Colonic mucosa (tissue), 4 donors: Measurements from ENCODE around the gene SNAPC4. TPM values are rescaled to one million over a fixed set of nuclear protein-coding genes. Genes with fewer than 3 reads are reported as not detected.
A peak's percentile ranks its signal among the peaks of the same experiment; 100 is the strongest.

Experiments used
- DNase-seq: peaks from one replicate; pipeline ENCODE4 v3.0.0-alpha.2; 2020
- H3K27ac ChIP-seq: fragments of 200-600 bp; one replicate; pipeline ENCODE4 v1.8.0; 2021
- H3K27me3 ChIP-seq: fragments of 200-600 bp; one replicate; pipeline ENCODE4 v1.8.0; 2021
- H3K36me3 ChIP-seq: fragments of 200-600 bp; one replicate; pipeline ENCODE4 v1.8.0; 2021
- H3K4me1 ChIP-seq: fragments of 200-600 bp; one replicate; pipeline ENCODE4 v1.8.0; 2021; ENCODE audit warnings: mild to moderate bottlenecking
- H3K4me3 ChIP-seq: fragments of 200-600 bp; one replicate; pipeline ENCODE4 v1.8.0; 2021
- H3K9ac ChIP-seq, 2 donors: one replicate each; pipeline ENCODE4 v1.7.0; 2013; ENCODE audit warnings: control low read depth in 2 of 2, low read depth in 2 of 2, low read length in 2 of 2
- H3K9me3 ChIP-seq: fragments of 200-600 bp; one replicate; pipeline ENCODE4 v1.8.0; 2021
- intact Hi-C: fragments of 100-400 bp; cut with DNase I; formaldehyde crosslinking; loops from one replicate; pipeline ENCODE4 v1.14.1; 2022
- total RNA-seq, 2 donors: library from RNA; stranded (reverse); fragmentation: NEBNext Ultra II Directional in 1 of 2; extraction: Animal tissue kit (Norgen Biotek cat#: 25700) in 1 of 2; gene quantifications; one replicate each; pipeline ENCODE4 v1.2.1, GENCODE V29; 2021
- TF ChIP-seq, protein P1 (sequence below): fragments of 200-600 bp; IDR thresholded peaks from one replicate; pipeline ENCODE4 v1.8.0; 2022; ENCODE audit warnings: antibody characterized with exemption, mild to moderate bottlenecking
- donor health status: healthy.
- donor health status: DM: no; HTN: no; CAD: no.
- donor health status: DM: no; HTN: no; CAD: no.

SNAPC4 gene
- total RNA-seq, 2 donors from 2014 or later: 6.0 to 9.7 TPM

DNA sequence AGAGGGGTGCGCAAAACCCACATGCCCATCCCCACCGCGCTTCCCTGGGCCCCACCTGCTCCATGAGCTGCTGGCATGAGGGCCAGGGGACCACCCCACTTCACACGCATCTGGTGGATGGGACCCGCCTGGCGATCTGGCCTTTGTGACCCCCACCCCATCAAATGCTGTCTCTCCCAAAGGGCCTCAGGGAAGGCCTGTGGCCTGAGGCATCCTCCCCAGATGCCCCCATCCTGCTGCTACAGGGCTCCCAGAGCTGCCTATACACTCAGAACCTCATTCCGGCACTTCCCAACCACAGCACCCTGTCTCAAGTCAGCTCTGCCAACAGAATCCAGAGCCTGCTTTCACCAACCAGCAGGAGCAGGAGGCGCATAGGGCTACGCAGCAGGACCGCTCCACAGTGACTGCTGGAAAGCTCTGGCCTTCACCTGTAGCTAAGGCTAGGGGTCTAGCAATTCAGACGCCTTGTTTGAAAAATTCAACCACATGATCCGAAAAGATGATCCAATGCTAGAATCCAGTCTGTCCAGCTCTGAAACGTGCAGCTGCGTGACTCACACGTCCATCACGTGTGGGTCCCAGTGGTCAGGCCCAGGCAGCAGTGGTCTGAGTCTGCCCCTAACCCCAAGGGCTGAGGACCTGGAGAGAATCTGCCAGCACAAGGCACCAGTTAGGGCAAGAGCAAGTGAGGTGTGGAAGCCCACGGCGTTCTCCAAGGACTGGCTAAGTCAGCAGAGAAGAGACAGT, 1.4 kb upstream of the SNAPC4 start:
- Histone ChIP-seq H3K27ac (no peak overlapping the region), H3K4me3 (no peak overlapping the region), H3K36me3 (no peaks in the 10 kb centered on the region), H3K9ac (no peak overlapping the region), H3K4me1 (peaks cover 9% of the 10 kb centered on the region), H3K9me3 (no peaks in the 10 kb centered on the region), H3K27me3 (no peaks in the 10 kb centered on the region)
- TF ChIP-seq, protein P1, sequence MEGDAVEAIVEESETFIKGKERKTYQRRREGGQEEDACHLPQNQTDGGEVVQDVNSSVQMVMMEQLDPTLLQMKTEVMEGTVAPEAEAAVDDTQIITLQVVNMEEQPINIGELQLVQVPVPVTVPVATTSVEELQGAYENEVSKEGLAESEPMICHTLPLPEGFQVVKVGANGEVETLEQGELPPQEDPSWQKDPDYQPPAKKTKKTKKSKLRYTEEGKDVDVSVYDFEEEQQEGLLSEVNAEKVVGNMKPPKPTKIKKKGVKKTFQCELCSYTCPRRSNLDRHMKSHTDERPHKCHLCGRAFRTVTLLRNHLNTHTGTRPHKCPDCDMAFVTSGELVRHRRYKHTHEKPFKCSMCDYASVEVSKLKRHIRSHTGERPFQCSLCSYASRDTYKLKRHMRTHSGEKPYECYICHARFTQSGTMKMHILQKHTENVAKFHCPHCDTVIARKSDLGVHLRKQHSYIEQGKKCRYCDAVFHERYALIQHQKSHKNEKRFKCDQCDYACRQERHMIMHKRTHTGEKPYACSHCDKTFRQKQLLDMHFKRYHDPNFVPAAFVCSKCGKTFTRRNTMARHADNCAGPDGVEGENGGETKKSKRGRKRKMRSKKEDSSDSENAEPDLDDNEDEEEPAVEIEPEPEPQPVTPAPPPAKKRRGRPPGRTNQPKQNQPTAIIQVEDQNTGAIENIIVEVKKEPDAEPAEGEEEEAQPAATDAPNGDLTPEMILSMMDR: no peak
- intact Hi-C loops: loop anchor here (10.0 kb wide), 1 partner anchor 57 kb away; no protein-coding TSS in a partner anchor
- no peak for DNase-seq

DNA sequence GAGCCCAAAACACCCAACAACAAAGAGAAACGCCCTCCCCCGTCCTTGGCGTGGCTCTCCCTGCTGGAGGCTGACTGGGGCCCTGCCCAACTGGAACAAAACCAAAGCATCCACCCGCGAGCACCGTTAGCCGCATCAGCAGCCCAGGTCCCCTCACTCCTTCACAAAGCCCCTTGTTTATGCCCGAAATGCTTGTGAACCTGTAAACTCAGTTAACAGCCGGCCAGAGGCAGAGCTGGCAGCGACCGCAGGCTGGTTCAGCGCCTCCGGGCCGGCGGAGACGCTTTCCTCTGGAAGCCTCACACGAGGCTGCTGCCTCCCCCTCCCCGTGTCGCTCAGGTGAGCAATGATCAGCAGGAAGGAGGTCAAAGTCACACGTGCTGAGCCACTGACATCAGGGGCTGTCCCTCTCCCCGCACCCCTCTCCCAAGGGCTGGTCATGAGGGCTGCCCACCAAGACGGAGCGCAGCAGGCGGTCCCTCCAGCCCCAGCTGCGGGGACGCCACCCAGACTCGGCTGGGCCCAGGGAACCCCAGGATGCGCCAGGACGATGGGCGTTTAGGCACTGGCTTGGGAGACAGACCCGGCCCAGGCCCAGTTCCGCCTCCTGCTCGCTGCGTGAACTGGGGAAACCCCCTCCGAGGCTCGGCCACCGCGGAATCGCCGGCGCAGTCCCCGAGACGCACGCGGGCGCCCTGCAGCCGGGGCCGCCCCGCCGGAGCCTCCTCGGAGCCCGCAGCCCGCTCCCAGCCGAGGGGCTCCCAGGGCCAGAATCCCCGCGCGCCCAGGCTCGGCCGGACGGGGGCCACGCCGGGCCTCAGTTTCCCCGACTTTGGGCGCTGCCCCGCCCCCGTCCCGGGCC, 563 bp downstream of the SNAPC4 start:
- Histone ChIP-seq H3K9ac (peak overlapping the region; percentile 80 to 88), H3K4me3 (peak overlapping the region; percentile 97), H3K4me1 (peaks cover 16% of the 10 kb centered on the region), H3K9me3 (no peaks in the 10 kb centered on the region), H3K27me3 (no peaks in the 10 kb centered on the region), H3K27ac (no peak overlapping the region), H3K36me3 (no peaks in the 10 kb centered on the region)
- intact Hi-C loops: loop anchor here (10.0 kb wide), 1 partner anchor 55 kb away; no protein-coding TSS in a partner anchor
- DNase-seq: no peak
- TF ChIP-seq, protein P1: no peak

DNA sequence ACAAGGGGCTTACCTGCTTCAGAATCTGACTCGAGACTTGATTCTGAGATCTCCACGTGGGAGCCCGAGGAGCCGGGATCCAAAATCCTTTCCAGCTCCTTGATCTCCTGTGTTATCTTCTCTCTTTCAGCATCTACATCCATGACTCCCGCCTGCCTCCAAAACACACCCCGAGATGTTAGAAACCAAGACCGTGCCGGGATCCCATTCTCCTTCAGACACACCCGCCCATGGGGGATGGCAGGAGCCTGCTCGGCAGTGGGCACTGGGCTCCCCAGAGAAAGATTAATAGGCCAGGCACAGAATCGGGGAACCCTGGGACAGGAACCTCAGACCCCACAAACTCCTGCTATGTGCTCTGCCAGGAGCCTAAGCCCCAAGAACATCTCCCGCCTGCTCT, 1.7 kb downstream of the SNAPC4 start:
- Histone ChIP-seq H3K9me3 (no peaks in the 10 kb centered on the region), H3K27me3 (no peaks in the 10 kb centered on the region), H3K9ac (no peak overlapping the region), H3K27ac (no peak overlapping the region), H3K4me3 (no peak overlapping the region), H3K4me1 (peaks cover 16% of the 10 kb centered on the region), H3K36me3 (no peaks in the 10 kb centered on the region)
- DNase-seq: no peak
- intact Hi-C loops: no loop called here
- TF ChIP-seq, protein P1: no peak

DNA sequence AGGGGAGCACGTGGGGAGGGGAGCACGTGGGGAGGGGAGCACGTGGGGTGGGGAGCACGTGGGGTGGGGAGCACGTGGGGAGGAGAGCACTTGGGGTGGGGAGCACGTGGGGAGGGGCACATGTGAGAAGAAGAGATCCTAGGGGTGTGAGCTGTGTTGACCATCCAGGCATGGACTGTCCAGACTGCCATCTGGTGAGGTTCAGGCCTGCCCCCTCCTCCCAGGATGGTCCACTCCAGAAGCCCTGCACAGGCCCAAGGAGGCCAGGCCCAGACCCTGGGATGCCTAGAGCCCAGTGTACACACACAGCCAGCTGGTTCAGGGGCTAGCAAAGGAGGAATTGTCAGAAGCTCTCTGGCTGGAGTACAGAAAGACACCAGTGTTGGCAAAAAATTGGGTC, 2.3 kb downstream of the SNAPC4 start:
- TF ChIP-seq, protein P1: no peak
- Histone ChIP-seq H3K9me3 (no peaks in the 10 kb centered on the region), H3K27me3 (no peaks in the 10 kb centered on the region), H3K27ac (no peak overlapping the region), H3K4me3 (no peak overlapping the region), H3K4me1 (peaks cover 16% of the 10 kb centered on the region), H3K36me3 (no peaks in the 10 kb centered on the region), H3K9ac (no peak overlapping the region)
- intact Hi-C loops: no loop called here
- DNase-seq: no peak

- Histone ChIP-seq H3K36me3 (peaks cover 6% of the 10 kb centered on the region), H3K9ac (no peak overlapping the region), H3K27me3 (no peaks in the 10 kb centered on the region), H3K4me1 (peaks cover 16% of the 10 kb centered on the region), H3K4me3 (no peak overlapping the region), H3K9me3 (no peaks in the 10 kb centered on the region), H3K27ac (no peak overlapping the region)
- intact Hi-C loops: no loop called here
- TF ChIP-seq, protein P1: no peak
- DNase-seq: no peak
Measured at GRCh38 chr9:136396219-136396515, 3.8 kb downstream of the SNAPC4 start.
